Hematopoietic multipotent progenitor cell treated with erythropoietin and hydrocortisone succinate and interleukin-3 and kit ligand, for 8 days (in vitro differentiated cells): ENCODE measurements around the gene TNK1.
A peak's percentile ranks its signal among the peaks of the same experiment; 100 is the strongest.

Experiments
- DNase-seq: peaks from one replicate; pipeline ENCODE4 v3.0.0-alpha.2; 2015

The TNK1 gene

GRCh38 chr17:7392696-7393612 is 12.1 kb downstream of the TNK1 start:
- no peak for DNase-seq

- peak; percentile 9 for DNase-seq
These were observed 12.9 kb downstream of the TNK1 start for GRCh38 chr17:7393613-7394451.

- DNase-seq = peak; percentile 81
These were observed 13.7 kb downstream of the TNK1 start, which contains the start of gene PLSCR3 for GRCh38 chr17:7394452-7395191. TSS of gene PLSCR3 (minus strand) at chr17:7394525. CDS start at chr17:7394110, 415 bp downstream.

- peak; percentile 23 for DNase-seq
These were observed 15.3 kb downstream of the TNK1 start for GRCh38 chr17:7396147-7396546.

- DNase-seq = no peak
These were observed 17.7 kb downstream of the TNK1 start for GRCh38 chr17:7398612-7399011.

GRCh38 chr17:7403043-7403726 is 22.3 kb downstream of the TNK1 start:
- peak; percentile 9 for DNase-seq

GRCh38 chr17:7403727-7403976 is 22.8 kb downstream of the TNK1 start:
- DNase-seq = peak; percentile 84

- DNase-seq = peak; percentile 99
These were observed 23.3 kb downstream of the TNK1 start, which contains the start of gene TMEM256 for GRCh38 chr17:7403977-7404736. TSS of gene TMEM256 (minus strand) at chr17:7404097. CDS start at chr17:7404084, 13 bp downstream.

GRCh38 chr17:7404737-7405349 is 24.0 kb downstream of the TNK1 start:
- no peak for DNase-seq

GRCh38 chr17:7405350-7406234 is 24.7 kb downstream of the TNK1 start:
- no peak for DNase-seq

- no peak for DNase-seq
These were observed 25.4 kb downstream of the TNK1 start for GRCh38 chr17:7406235-7406825.

GRCh38 chr17:7407082-7407481 is 26.2 kb downstream of the TNK1 start:
- DNase-seq = no peak

- DNase-seq = no peak
These were observed 26.8 kb downstream of the TNK1 start, which contains the start of gene NLGN2 for GRCh38 chr17:7407485-7408251. TSS of gene NLGN2 (plus strand) at chr17:7407845. CDS start at chr17:7408256, 411 bp downstream.

- no peak for DNase-seq
These were observed 27.4 kb downstream of the TNK1 start for GRCh38 chr17:7408252-7408727.

- DNase-seq = no peak
These were observed 28.0 kb downstream of the TNK1 start for GRCh38 chr17:7408863-7409262.

- no peak for DNase-seq
These were observed 28.8 kb downstream of the TNK1 start for GRCh38 chr17:7409716-7410115.

- no peak for DNase-seq
These were observed 29.9 kb downstream of the TNK1 start for GRCh38 chr17:7410634-7411426.

- DNase-seq = no peak
These were observed 30.5 kb downstream of the TNK1 start for GRCh38 chr17:7411427-7411750.
